A172 (cell line): ENCODE results near the gene GPR37. TPM values are rescaled to one million over a fixed set of nuclear protein-coding genes. Genes with fewer than 3 reads are reported as not detected.

Experiments
- DNase-seq: peaks from one replicate; pipeline ENCODE4 v3.0.0-alpha.2; 2015; ENCODE audit warnings: low spot score
- total RNA-seq: library from RNA; depleted of rRNA; stranded (reverse); fragments of >200 nt; shearing (Covaris generic); gene quantifications from 2 replicates; pipeline ENCODE4 v1.2.3, GENCODE V29; 2014; rRNA removed

The GPR37 gene
- total RNA-seq, 1 experiment from 2014 or later, result 3.2 TPM

GRCh38 chr7:124728610-124729009 is 37.0 kb downstream of the GPR37 start:
- DNase-seq, result no peak

GRCh38 chr7:124724507-124725192 is 40.9 kb downstream of the GPR37 start:
- DNase-seq, result no peak

GRCh38 chr7:124724079-124724478 is 41.5 kb downstream of the GPR37 start:
- DNase-seq, result no peak

- peak; percentile 78 for DNase-seq
Measured at GRCh38 chr7:124723012-124723411, 42.6 kb downstream of the GPR37 start.

DNA sequence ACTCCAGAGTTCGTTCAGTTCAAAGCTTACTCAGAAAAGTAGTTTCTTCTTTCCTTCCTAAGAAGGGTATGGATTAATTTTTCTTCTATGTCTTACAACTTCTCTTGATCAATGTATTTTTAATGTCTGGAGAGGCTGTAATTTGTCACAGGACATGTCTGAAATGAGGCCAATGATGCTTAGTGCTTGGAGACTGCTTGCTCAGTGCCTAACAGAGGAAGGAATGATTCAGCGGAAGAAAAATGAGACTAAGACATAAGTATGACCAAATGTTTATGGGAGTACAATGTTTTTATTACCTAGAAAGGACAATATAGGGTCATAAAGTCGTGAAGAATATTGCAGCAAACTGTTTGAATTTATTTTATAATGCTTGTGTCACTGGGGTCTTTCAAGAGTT is 43.3 kb downstream of the GPR37 start:
- DNase-seq, result no peak

DNA sequence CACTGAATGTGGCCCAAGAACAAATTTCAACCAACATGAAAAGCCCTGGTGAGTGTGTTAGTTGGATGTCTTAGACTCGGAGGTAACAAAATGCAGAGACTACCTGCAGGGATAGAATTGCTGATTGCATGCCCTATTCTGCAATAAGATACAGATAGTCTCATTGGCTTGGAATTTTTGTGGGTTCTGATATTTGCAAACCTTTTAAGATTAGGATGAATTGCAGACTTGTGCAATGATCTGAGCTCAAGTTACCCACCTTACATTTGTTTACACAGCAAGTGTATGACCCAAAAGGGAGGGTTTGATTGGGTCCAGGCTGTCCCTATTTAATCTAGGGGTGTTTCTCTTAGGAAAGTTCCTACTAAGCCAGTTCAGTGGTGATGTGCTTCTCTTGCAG is 45.4 kb downstream of the GPR37 start:
- DNase-seq, result peak; percentile 51

GRCh38 chr7:124718032-124718766 is 47.4 kb downstream of the GPR37 start:
- peak; percentile 71 for DNase-seq

DNA sequence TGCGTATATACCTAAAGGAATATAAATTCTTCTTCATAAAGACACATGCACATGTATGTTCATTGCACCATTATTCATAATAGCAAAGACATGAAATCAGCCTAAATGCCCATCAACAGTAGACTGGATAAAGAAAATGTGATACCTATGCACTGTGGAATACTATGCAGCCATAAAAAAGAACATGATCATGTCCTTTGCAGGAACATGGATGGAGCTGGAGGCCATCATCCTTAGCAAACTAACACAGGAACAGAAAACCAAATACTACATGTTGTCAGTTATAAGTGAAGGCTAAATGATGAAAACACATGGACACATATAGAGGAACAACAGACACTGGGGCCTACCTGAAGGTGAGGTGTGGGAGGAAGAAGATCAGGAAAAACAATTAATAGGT is 48.7 kb downstream of the GPR37 start:
- no peak for DNase-seq

- DNase-seq, result no peak
Measured at GRCh38 chr7:124713086-124713485, 52.5 kb downstream of the GPR37 start.

- DNase-seq, result no peak
Measured at GRCh38 chr7:124712017-124712416, 53.6 kb downstream of the GPR37 start.

DNA sequence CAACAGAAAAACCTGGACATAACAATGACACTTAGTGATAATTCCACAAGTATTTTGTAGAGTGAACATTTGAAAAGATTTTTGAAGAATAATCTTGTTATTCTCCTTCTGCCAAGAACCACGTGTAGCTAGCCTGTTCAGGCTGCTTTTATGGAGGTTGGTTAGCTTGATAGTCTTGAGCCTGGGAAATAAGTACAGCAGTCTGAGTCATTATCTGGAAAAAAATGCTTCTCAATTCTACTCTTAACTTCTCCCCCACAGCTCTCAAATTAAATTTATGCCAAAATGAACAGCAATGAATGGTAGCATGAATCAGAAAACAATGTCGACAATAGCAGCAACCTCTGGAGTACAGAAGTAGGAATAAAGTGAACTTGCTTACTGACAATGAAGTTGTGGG is 63.2 kb downstream of the GPR37 start:
- peak; percentile 30 for DNase-seq

DNA sequence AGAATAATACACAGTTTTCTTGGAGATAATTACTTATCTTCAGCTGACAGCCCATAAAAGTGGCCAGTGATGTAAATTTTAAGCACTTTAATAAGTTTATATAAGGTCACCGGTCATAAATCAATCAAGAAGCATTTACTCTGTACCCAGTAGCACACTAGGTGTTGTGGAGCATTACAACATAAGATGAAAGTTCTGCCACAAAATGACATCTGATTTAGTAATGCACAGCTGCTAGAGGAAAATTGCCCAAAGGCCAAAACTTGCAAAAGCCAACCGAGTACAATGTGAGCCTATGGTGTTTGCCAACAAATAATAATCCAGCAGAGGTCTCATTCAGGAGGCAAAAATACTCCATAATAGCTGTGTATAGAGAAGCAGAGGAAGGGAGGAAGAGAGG is 63.6 kb downstream of the GPR37 start:
- DNase-seq, result peak; percentile 36

GRCh38 chr7:124700655-124701054 is 64.9 kb downstream of the GPR37 start:
- DNase-seq, result peak; percentile 39

DNA sequence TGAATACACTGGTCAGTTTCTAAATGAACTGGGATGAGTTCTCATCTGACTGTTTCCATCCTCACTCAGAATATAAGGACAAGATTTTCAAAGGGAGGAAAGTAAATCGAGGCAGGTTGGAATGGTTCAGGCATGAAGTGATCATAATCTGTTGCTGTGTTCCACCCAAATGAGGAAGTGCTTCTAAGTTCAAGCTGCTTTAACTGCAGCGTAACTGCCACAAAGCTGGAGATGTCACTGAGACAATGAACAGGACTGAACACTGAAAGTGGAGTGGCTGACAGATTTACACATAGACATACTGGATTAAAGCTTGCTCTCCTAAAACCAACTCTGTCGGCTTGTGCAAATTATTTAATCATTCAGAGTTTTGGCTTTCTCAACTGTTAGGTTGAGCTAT is 66.6 kb downstream of the GPR37 start:
- DNase-seq, result no peak

DNA sequence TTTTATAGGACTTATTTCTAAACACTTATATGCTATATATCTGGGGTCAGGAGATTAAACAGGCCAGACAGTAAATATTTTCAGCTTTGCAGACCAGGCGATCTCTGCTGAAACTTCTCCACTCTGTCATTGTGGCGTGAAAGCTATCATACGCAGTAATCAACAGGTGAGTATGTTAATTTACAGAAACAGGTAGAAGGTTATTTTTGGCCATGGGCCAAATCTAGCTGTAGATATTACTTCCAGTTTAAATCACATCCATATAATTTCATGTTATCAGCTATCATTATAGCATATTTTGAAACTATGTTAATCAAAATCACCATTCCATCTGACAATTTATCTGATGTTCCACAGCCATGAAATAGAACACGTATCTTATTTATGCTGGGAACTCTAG is 67.8 kb downstream of the GPR37 start:
- DNase-seq, result no peak

Other genes with a start within 250 kb of the GPR37 start
- 25.8 and 34.6 TPM in 2 replicates for gene POT1, start 164.0 kb upstream of the GPR37 start, total RNA-seq